Activated CD4-positive, alpha-beta T cell treated with anti-CD3 and anti-CD28 coated beads, Interleukin-2, amount 10 ng/mL, durations not matched to agents 7 days and 5 days (primary cell): ENCODE results near the gene HTR2C. TPM values are rescaled to one million over a fixed set of nuclear protein-coding genes. Genes with fewer than 3 reads are reported as not detected.
"Not testable (repeated sequence)": the region's sequence is repeated elsewhere in the genome, so short reads cannot be mapped to it uniquely, and the experiment has no call there.

Experiments
- CTCF ChIA-PET: fragments of 350-600 bp; sonication (Branson Sonifier 250); formaldehyde crosslinking; loops from one replicate; lab custom pipeline; 2021; ENCODE audit warnings: antibody characterized with exemption; lab: Charles Lee
- POLR2A ChIA-PET: fragments of 350-600 bp; sonication (Branson Sonifier 250); formaldehyde crosslinking; loops from one replicate; lab custom pipeline; 2021; ENCODE audit warnings: antibody characterized with exemption; lab: Charles Lee
- DNase-seq: peaks from one replicate; pipeline ENCODE4 v3.0.0-alpha.2; 2020
- H3K27ac Mint-ChIP-seq: one replicate; pipeline ENCODE4 v1.8.0; 2021; ENCODE audit warnings: mild to moderate bottlenecking, moderate library complexity, mixed read lengths
- H3K27me3 Mint-ChIP-seq: one replicate; pipeline ENCODE4 v1.8.0; 2021; ENCODE audit warnings: mixed read lengths
- H3K36me3 Mint-ChIP-seq: one replicate; pipeline ENCODE4 v1.8.0; 2021; ENCODE audit warnings: low read depth, mixed read lengths
- H3K4me1 Mint-ChIP-seq: one replicate; pipeline ENCODE4 v1.8.0; 2021; ENCODE audit warnings: mixed read lengths
- H3K4me3 Mint-ChIP-seq: one replicate; pipeline ENCODE4 v1.8.0; 2021; ENCODE audit warnings: mild to moderate bottlenecking, moderate library complexity, mixed read lengths
- H3K9me3 Mint-ChIP-seq: one replicate; pipeline ENCODE4 v1.8.0; 2021; ENCODE audit warnings: mixed read lengths
- total RNA-seq, 2 experiments: library from RNA; stranded (reverse); gene quantifications; one replicate each; pipeline ENCODE4 v1.2.3, GENCODE V29; 2021

The HTR2C gene
- total RNA-seq: not detected

DNA sequence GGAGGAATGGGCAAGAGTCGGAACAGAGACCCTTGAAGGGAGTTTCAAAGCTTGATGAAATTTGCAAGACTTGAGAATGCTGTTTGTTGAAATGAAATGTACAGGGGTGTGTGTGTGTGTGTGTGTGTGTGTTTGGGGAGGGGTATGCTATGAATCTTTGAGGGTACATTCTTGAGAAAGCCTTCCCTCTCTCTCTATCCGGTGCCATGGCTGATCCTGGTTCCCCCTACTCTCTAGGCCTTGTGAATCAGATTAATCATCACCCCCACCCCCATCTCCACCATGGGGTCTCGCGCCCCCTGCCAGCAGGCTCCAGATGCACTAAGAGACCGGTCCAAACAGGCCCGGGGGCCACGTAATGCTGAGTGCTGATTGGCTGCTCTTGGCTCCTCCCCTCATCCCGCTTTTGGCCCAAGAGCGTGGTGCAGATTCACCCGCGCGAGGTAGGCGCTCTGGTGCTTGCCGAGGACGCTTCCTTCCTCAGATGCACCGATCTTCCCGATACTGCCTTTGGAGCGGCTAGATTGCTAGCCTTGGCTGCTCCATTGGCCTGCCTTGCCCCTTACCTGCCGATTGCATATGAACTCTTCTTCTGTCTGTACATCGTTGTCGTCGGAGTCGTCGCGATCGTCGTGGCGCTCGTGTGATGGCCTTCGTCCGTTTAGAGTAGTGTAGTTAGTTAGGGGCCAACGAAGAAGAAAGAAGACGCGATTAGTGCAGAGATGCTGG lies at the start of gene HTR2C:
Gene HTR2C (plus strand): TSS at position 441 of the 729 bp plus-strand sequence. CDS start 142,851 bp downstream, outside the sequence.
- CTCF ChIA-PET: no interaction called here
- H3K36me3 Mint-ChIP-seq: no peaks in the 10 kb centered on the region
- H3K9me3 Mint-ChIP-seq: no peaks in the 10 kb centered on the region
- no peak within 1 kb of the TSS for H3K4me3 Mint-ChIP-seq
- DNase-seq: no peak
- POLR2A ChIA-PET: no interaction called here
- H3K27me3 Mint-ChIP-seq: peaks cover 23% of the 10 kb centered on the region
- H3K27ac Mint-ChIP-seq: no peak within 1 kb of the TSS
- H3K4me1 Mint-ChIP-seq: no peaks in the 10 kb centered on the region

- CTCF ChIA-PET: no interaction called here
- POLR2A ChIA-PET: no interaction called here
- H3K27ac Mint-ChIP-seq: no peak overlapping the region
- no peak for DNase-seq
- no peaks in the 10 kb centered on the region for H3K9me3 Mint-ChIP-seq
- H3K4me3 Mint-ChIP-seq: no peak overlapping the region
- no peaks in the 10 kb centered on the region for H3K36me3 Mint-ChIP-seq
- H3K27me3 Mint-ChIP-seq: peaks cover 23% of the 10 kb centered on the region
- H3K4me1 Mint-ChIP-seq: no peaks in the 10 kb centered on the region
These were observed 3.5 kb upstream of the HTR2C start for GRCh38 chrX:114580336-114580735.

DNA sequence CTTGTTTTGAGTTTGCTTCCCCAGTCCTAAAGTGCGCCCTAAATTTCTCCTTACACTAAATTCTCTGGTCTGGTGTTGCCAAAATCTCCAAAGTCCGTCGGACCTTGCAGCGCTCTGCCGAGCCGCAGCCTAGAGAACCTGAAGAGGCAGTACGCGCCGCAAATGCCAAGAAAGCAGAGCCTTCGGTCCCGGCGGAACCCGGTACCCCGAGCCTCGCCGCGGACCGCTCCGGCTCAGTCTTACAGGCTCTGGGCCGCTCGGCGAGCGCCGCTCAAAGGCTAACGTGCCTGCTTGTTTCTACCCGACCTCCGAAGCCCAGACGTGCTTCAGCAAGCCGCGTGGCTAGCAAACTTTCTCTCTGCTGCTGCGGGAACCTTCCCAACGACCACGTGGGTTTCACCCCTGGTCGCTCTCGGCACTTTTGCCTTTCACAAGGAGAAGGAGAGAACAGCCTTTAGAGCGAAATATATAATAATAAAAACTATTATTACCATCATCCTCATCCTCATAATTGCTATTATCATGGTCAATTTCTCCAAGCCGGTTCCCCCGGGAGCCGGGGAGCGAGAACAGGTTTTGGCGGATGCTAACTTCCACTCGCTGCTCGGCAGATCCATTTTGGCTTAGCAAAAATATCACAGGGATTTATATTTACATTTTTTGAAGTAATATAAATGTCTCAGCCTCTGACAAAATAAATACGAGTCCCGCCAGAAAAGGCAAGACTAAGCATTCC lies 2.2 kb upstream of the HTR2C start:
- no peak for DNase-seq
- POLR2A ChIA-PET: no interaction called here
- no peaks in the 10 kb centered on the region for H3K9me3 Mint-ChIP-seq
- H3K36me3 Mint-ChIP-seq: no peaks in the 10 kb centered on the region
- peaks cover 23% of the 10 kb centered on the region for H3K27me3 Mint-ChIP-seq
- H3K27ac Mint-ChIP-seq: no peak overlapping the region
- CTCF ChIA-PET: no interaction called here
- no peaks in the 10 kb centered on the region for H3K4me1 Mint-ChIP-seq
- no peak overlapping the region for H3K4me3 Mint-ChIP-seq

DNA sequence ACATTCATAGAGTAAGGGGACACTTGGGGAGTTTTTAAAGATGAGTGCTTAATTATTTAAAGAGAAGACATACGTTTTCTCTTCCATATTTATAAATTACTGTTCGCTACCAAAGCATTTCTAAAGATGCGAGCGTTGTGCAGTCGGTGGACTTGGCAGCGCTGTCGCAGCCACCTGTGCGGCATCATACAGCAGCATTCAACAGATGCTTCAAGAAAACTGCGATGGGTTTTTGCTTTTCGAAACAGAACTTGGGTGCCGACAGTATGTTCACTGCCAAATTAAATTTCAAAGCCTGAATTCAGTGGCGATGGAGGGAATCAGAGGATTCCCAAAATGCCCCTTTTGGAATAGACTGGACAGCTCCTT lies 1.6 kb upstream of the HTR2C start:
- no peaks in the 10 kb centered on the region for H3K36me3 Mint-ChIP-seq
- no peak overlapping the region for H3K27ac Mint-ChIP-seq
- H3K4me3 Mint-ChIP-seq: no peak overlapping the region
- no peak for DNase-seq
- H3K4me1 Mint-ChIP-seq: no peaks in the 10 kb centered on the region
- H3K27me3 Mint-ChIP-seq: peaks cover 23% of the 10 kb centered on the region
- no peaks in the 10 kb centered on the region for H3K9me3 Mint-ChIP-seq
- ChIA-PET CTCF (no interaction called here), POLR2A (no interaction called here)

DNA sequence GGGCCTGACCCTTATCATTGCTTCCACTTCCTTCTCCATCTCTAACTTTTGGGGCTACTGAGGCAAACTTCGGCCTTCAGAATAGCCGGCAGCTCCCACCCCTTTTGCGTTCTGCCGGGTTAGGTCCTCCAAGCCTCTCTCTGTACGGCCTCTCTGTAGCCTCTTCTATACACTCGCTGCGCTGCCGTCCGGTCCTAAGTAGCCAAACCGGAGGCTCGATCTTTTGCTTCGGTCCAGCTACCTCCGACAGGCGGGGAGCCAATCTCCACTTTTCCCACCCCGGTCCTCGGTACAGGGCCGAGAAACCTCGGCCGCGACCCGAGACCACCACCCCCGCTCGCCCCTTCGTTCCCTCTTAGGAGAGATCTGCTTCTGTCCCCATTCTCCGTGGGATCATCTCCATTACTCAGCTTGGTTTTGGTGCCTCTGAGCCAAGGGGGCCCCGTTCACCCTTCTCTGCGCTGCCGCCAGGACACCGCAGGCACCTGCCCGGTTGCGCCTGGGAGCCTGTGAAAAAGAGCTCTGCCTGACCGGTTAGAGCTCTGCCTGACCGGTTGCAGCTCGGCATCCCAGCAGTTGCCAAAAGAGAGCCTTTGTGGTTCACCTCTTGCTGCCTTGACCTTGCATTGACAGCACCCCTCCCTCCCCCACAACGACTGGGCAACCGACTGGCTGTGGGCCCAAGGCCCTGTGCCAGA lies 1.0 kb upstream of the HTR2C start:
- DNase-seq: no peak
- Mint-ChIP-seq H3K4me1 (no peaks in the 10 kb centered on the region), H3K36me3 (no peaks in the 10 kb centered on the region), H3K4me3 (no peak overlapping the region), H3K9me3 (no peaks in the 10 kb centered on the region), H3K27ac (no peak overlapping the region), H3K27me3 (peaks cover 23% of the 10 kb centered on the region)
- ChIA-PET CTCF (no interaction called here), POLR2A (no interaction called here)

GRCh38 chrX:114584375-114584943 lies 573 bp downstream of the HTR2C start:
- Mint-ChIP-seq H3K36me3 (no peaks in the 10 kb centered on the region), H3K27me3 (peaks cover 23% of the 10 kb centered on the region), H3K9me3 (no peaks in the 10 kb centered on the region), H3K4me3 (no peak overlapping the region), H3K27ac (no peak overlapping the region), H3K4me1 (no peaks in the 10 kb centered on the region)
- POLR2A ChIA-PET: no interaction called here
- CTCF ChIA-PET: no interaction called here
- DNase-seq: no peak

DNA sequence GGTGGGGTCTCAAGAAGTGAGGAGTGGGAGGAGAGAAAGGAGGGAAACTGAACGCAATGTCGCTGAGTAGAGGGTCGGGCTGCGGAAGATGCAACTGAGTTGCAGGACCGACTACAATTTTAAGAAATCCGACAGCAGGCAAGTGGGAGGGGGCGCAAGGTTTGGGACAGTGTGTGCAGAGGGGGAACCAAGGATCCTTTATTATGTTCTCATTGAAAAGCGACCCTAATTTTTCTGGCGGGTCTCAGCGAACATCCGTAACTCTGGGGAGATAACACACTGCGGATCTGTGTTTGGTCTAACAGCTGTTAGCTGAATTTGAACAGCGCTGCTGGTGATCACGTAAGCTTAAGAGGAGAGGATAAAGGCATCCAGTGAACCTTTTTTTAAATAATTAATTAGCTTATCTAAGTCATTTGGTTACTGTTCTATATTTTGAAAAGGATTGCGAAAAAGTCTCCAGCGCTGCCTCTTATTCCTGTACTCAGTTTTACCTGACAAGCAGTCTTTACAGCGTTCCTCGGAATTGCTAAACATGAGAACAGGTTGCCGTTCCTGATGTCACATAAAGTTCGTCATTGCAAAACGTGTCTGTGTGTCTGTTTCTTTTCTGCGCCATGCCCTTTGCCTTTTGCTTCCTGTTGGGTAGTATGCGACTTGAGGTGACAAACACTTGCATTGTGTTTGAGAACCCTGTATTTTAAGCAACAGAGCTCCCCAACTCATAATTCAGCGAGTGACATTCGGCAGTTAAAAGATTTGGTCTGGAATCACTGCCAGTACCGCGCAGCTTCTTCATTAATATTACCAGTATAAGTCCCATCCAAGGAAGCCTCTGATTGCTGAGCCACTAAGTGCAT lies 1.3 kb downstream of the HTR2C start:
- DNase-seq: no peak
- H3K4me1 Mint-ChIP-seq: no peaks in the 10 kb centered on the region
- no peaks in the 10 kb centered on the region for H3K36me3 Mint-ChIP-seq
- peaks cover 23% of the 10 kb centered on the region for H3K27me3 Mint-ChIP-seq
- ChIA-PET CTCF (no interaction called here), POLR2A (no interaction called here)
- no peaks in the 10 kb centered on the region for H3K9me3 Mint-ChIP-seq
- no peak overlapping the region for H3K4me3 Mint-ChIP-seq
- no peak overlapping the region for H3K27ac Mint-ChIP-seq

DNA sequence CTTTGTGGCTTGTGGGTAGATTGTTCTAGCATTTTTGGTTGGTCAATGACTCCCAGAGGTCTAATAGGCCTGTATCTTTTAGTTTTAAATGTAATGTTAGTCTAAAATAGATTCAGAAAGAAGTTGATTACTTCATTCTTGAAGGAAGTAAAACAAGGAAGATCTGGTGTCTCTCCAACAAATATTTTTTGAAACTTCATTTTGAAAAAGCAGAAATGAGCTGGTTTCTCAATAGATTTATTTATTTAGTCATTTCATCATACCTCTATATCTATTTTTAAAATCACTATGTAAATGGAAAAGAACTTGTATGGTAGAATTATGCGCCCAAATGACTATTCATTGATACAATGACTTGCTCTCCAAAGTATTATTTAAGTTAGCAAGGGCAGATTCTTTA lies 7.2 kb downstream of the HTR2C start:
- no peak overlapping the region for H3K27ac Mint-ChIP-seq
- no peaks in the 10 kb centered on the region for H3K36me3 Mint-ChIP-seq
- no peak overlapping the region for H3K4me3 Mint-ChIP-seq
- no peaks in the 10 kb centered on the region for H3K27me3 Mint-ChIP-seq
- CTCF ChIA-PET: no interaction called here
- no peaks in the 10 kb centered on the region for H3K9me3 Mint-ChIP-seq
- H3K4me1 Mint-ChIP-seq: no peaks in the 10 kb centered on the region
- POLR2A ChIA-PET: no interaction called here
- DNase-seq: no peak

- Mint-ChIP-seq H3K27ac (no peak overlapping the region), H3K4me3 (no peak overlapping the region), H3K9me3 (no peaks in the 10 kb centered on the region), H3K36me3 (no peaks in the 10 kb centered on the region), H3K27me3 (no peaks in the 10 kb centered on the region), H3K4me1 (no peaks in the 10 kb centered on the region)
- ChIA-PET CTCF (no interaction called here), POLR2A (no interaction called here)
- no peak for DNase-seq
These were observed 15.4 kb downstream of the HTR2C start for GRCh38 chrX:114599305-114599704.

- no peaks in the 10 kb centered on the region for H3K4me1 Mint-ChIP-seq
- H3K9me3 Mint-ChIP-seq: no peaks in the 10 kb centered on the region
- H3K36me3 Mint-ChIP-seq: no peaks in the 10 kb centered on the region
- H3K27ac Mint-ChIP-seq: no peak overlapping the region
- no peaks in the 10 kb centered on the region for H3K27me3 Mint-ChIP-seq
- no peak overlapping the region for H3K4me3 Mint-ChIP-seq
- no peak for DNase-seq
- ChIA-PET POLR2A (no interaction called here), CTCF (no interaction called here)
These were observed 16.0 kb downstream of the HTR2C start for GRCh38 chrX:114599911-114600310.

DNA sequence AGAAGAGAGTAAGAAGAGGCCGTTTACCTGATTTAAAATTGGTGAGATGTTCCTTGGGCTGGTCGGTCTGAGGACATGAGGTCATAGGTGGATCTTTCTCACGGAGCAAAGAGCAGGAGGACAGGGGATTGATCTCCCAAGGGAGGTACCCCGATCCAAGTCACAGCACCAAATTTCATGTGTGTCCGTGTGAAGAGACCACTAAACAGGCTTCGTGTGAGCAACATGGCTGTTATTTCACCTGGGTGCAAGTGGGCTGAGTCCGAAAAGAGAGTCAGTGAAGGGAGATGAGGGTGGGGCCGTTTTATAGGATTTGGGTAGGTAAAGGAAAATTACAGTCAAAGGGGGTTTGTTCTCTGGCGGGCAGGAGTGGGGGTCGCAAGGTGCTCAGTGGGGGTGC lies 22.7 kb downstream of the HTR2C start:
- DNase-seq, H3K4me1 Mint-ChIP-seq, H3K4me3 Mint-ChIP-seq, H3K27me3 Mint-ChIP-seq, H3K36me3 Mint-ChIP-seq, H3K9me3 Mint-ChIP-seq, H3K27ac Mint-ChIP-seq, POLR2A ChIA-PET, CTCF ChIA-PET: not testable (repeated sequence)

DNA sequence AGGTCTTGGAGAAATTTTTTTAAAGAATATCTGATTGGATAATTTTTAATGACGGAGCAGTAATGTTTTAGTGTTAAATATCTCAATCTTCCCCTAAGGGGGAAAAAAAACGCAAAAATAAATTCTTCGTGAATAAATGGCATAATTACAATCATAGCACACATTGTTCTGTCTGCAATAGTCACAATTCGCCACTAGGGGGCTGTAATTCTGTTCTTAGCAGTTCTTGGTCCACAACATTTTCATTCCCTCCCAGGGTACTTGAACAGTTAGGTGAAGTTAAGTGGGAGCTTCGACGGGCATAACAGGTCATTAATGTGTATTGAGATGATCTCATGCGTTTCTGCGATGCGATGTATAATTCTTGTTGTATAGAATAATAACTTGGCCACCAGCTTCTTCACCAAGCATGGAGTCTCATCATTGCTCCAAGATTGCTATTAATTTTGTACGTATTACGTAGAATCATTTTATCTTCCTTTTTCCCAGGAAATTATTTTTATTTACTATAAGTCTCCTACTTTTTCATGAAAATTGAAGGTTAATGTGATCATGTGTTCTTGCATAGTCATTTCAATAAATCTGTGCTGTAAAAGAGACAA lies 27.2 kb downstream of the HTR2C start:
- H3K27me3 Mint-ChIP-seq: no peaks in the 10 kb centered on the region
- H3K27ac Mint-ChIP-seq: no peak overlapping the region
- DNase-seq: peak; percentile 8
- ChIA-PET POLR2A (no interaction called here), CTCF (no interaction called here)
- no peak overlapping the region for H3K4me3 Mint-ChIP-seq
- no peaks in the 10 kb centered on the region for H3K9me3 Mint-ChIP-seq
- H3K36me3 Mint-ChIP-seq: no peaks in the 10 kb centered on the region
- H3K4me1 Mint-ChIP-seq: no peaks in the 10 kb centered on the region
